HG02763 (cell line): ENCODE data around the gene CAPN5.
A peak's percentile ranks its signal among the peaks of the same experiment; 100 is the strongest.
"Not testable (repeated sequence)": the region's sequence is repeated elsewhere in the genome, so short reads cannot be mapped to it uniquely, and the experiment has no call there.

Experiments used
- ATAC-seq: cut with Tn5 transposase; IDR thresholded peaks from one replicate; pipeline ENCODE4 v1.9.1; 2021; ENCODE audit warnings: mild to moderate bottlenecking, moderate library complexity; ENCODE audit not compliant: unreplicated experiment

Gene CAPN5

DNA sequence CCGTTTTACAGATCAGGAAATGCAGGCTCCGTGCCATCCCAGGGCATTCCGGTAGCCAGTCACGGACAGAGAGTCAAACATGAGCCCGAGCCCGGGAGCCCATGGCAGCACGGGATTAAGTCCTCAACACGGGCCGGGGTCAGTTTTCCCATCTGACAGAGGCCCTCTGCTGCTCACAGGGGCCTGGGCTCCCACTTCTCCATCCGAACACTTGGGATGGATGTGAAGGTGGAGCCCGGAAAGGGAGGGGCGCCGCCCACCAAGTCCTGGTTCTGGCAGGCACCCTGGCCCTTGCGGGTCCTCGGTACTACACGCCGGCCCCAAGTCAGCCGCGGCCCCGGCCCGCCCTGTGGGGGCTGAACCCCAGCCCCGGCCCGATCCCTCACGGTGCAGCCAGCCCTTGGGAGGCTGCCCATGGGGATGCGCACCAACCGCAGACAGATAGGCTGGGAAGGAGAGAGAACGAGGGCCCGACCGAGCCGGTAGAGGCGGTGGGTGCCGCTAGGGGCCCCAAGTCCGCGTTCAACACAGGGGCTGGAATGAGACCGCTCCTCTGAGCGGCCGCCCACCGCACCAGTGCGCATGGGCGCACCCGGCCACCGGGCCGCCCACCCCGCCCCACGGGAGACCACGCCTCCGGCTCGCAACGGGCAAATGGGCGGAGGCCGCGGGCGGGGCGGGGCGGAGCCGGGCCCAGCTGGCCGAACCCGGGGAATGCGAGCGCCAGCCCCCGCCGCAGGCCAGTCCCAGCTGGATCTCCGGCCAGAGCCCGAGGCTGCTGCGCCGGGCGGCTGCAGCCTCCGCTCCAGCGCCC is at the start of gene CAPN5:
TSS of gene CAPN5 (plus strand) at position 743 of the 814 bp plus-strand sequence. CDS start 17,916 bp downstream, outside the sequence.
- ATAC-seq = peak; percentile 79

DNA sequence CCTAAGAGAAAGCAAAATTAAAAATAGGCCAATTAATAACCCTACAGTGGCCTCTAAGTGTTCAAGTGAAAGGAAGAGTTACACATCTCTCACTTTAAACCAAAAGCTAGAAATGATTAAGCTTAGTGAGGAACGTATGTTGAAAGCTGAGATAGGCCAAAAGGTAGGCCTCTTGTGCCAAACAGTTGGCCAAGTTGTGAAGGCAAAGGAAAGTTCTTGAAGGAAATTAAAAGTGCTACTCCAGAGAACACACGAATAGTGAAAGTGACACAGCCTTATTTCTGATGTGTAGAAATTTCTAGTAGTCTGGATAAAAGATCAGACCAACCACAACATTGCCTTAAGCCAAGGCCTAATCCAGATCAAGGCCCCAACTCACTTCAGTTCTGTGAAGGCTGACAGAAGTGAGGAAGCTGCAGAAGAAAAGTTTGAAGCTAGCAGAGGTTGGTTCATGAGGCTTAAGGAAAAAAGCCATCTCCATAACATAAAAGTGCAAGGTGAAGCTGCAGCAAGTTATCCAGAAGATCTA is 48.3 kb upstream of the CAPN5 start:
- ATAC-seq = not testable (repeated sequence)

DNA sequence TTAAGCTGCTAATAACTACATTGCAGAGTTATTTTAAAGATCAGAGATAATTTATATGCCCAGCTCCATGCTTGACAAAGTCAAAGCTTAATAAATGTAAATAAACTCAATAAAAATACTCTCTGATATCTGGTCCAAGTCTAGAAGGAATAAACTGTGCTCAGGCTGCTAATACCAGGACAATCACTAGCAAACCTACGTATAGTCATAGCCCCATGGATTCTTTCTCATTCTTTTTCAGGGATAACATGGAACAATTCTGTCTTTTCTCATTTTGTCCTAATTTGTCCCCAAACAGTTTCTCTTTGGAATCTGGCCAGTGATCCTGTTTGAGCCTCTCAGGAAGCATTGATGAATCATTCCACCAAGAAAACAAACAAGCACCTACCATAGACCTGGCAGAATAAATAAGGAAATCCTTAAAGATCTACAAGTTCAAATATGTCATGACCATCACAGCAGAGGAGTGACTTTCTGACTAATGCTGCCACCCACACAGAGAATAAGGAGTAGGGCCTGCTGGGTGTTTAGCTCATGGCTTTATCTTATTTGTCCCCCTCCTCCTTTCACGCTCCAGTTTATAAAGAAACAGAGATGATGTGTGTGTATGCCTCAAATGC is 46.7 kb upstream of the CAPN5 start:
- ATAC-seq = no peak

DNA sequence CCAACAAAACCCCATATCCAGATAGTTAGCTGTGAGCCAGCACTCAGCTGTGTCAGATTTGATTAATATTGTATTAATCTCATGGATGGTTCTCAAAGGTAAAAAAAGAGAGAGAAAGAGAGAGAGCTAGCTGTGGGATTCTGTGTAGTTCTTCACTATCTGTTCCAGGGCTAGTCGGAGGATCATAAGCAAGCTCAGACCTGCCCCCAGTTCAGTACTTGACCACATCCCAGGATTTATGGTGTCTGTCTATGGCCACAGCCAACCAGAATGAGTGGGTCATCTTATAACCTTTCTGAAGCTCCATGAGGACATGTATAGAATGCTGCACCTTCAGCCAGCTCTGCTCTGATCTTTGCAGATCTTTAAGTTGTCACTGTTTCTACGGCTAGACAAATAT is 46.0 kb upstream of the CAPN5 start:
- no peak for ATAC-seq

DNA sequence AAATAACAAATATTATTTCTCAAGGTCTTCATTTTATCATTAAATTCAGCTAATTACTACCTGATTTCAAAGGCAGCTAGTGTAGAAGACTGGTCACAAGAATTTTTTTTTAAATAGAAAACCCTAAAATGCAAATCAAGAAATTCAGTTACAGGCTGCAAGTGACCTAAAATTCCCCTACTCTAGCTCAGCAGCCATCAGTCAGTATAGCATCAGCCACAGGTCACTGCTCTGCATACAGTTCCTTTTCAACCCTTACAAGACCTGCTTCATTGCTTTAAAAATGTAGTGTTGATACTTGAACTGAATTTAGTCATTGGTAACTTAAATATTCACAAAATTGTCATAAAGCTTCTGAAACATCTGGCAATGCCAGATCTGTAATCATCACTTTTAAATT is 42.0 kb upstream of the CAPN5 start:
- no peak for ATAC-seq

DNA sequence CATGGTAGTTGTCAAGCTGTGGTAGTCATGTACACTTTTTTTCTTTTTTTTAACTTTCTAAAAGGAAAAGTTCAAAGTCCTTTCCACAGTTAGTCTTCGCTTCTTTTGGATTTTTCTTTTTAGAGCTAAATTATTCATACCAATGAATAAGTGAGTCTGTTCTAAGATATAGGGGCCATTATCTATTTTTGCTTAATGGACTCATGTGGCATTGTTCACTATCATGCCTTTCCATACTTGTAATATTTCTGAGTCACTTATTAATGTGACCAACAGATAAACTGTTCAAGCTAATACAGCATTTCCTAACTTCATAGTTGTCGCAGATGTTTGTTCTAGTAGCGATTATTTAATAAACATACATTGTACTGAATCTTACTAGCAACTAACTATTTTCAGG is 40.5 kb upstream of the CAPN5 start:
- no peak for ATAC-seq

DNA sequence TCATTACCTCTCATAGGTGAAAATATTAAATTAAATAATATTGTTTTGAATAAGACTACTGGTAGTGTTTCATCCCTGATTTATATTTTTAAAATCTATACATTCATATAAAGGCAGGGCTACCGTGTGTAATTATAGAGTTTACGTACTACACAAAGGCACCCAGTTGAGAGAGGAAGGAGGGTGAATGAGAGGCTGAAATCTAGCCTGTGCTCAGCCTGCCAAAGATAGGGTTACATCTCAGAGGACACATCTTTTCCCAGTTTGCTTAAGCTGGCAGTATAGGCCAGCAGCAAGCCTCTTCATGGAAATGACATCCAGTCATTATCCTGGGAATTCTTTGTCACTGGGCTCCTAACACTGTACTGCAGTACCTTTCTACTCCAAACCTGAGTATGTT is 40.0 kb upstream of the CAPN5 start:
- no peak for ATAC-seq

DNA sequence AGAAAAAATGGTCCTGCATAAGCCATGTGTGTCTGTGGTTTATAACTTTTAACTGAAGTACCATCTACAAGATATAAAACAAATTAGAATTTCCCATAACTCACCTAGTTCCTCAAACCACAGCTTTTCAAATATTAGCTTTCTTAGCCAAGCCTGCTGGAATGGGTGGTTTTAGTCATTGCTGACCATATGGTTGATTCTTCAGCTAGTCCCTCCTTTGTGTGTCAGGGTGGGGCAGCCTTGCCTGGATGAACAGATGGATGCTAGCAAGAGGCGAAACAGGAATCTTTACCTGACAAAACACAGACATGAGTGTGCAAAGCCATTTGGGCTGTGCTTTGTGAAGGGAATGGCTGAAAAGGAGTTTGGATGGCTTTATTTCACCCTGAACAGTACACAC is 39.5 kb upstream of the CAPN5 start:
- ATAC-seq = no peak

DNA sequence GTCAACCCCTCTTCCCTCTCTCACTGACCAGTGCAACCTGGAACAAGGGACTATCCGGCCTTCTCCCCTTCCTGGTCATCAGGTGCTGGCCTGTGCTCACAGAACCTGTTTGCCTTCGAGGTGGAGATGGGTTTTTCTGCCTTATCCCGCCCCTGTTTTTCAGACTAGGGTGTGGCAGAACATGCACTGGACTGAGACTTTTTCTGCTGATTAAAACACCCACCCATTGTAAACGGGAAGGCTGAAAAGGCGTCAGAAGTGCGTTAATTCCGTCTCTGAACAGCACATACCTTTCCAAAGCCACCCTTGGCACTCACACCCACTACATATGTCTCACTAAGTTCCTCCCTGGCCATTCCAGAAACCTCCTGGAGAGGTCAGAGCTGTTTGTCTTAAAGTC is 36.9 kb upstream of the CAPN5 start:
- no peak for ATAC-seq

DNA sequence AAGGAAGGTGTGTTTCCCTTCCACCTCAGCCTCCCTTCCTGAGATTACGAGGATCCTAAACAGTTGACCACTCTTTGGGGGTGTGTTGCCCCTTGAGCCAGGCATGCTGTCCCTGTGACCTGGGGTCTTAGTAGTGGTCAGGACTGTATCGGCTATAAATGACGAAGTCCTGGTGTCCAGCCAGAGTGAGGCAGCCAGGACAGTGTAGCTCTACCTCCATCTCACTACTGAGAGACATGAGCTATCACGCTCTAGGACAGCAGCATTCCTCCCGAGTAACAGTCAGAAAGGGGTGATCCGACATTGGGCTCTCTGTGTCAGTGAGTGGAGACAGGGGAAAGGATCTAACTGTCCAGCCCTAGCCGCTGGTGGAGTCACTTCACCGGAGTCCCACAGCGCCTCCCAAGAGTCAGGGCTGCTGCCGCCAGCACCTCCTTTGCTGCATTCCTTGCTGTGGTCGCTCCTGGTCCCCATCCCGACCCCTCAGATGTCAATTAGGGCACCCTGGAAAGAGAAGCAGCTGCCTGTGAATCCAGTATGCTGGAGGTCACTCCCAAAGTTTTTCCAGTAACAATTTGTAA is 35.8 kb upstream of the CAPN5 start:
- no peak for ATAC-seq

DNA sequence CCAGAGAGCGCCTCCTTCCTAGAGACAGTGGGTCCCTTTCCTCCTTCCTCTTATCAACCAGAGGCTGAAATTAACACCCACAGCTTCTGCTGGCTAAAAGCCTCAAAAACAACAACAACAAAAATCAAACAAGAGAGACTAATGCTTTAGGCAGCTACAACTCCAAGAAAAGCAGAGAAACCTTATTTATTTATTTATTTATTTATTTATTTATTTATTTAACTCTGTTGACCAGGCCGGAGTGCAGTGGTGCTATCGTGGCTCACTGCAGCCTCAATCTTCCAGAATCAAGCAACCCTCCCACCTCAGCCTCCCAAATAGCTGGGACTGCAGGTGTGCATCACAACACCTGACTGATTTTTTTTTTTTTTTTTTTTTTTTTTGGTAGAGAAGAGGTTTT is 35.2 kb upstream of the CAPN5 start:
- no peak for ATAC-seq

DNA sequence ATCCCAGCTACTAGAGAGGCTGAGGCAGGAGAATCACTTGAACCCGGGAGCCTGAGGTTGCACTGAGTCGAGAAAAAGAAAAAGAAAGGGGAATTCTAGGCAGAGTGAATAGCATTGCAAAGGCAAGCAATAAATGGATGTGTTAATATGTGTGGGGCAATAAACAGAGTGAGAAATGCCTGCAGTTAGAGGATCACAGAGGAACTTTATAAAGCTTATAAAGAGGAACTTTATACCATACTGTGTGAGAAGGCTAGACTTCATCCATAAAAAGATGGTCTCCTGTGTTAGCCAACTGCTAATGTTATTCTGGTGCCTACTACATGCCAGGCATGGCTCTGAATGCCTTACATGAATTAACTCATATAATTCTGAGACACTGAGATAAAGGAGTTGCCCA is 31.7 kb upstream of the CAPN5 start:
- no peak for ATAC-seq

DNA sequence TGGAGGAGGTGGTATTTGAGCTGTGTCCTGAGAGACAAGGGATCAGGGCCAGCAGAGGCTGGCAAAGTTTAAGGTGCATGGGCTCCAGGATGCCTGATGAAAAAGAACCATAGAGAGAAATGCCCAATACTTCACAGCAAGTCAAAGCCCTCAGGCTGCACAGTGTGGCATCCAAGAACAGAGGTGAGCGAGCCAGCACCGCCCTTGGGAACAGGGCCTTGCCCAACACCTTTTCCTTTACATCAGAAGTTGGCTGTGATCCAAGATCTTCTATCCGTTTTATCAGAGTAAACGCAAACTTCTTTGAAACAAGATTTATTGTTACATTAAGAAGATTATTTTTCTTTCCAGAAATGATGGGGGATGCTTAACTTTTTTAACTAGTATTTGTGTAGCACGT is 31.2 kb upstream of the CAPN5 start:
- ATAC-seq = no peak

DNA sequence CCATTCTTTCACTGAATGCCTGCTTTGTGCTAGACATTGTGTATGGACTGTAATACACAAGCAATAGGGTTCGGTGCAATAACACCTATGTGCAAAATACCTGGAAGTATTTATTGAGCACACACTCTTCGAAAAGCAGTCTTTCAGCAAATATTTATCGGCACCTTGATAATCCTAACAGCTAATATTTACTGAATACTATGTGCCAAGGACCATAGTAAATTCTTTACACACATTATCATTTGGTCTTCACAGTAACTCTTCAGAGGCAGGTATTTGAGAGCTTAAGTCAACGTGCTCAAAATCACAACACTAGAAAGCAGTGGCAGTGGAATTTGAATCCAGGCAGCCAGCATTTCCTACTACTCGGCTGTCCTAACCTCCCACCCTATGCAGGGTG is 30.4 kb upstream of the CAPN5 start:
- no peak for ATAC-seq

DNA sequence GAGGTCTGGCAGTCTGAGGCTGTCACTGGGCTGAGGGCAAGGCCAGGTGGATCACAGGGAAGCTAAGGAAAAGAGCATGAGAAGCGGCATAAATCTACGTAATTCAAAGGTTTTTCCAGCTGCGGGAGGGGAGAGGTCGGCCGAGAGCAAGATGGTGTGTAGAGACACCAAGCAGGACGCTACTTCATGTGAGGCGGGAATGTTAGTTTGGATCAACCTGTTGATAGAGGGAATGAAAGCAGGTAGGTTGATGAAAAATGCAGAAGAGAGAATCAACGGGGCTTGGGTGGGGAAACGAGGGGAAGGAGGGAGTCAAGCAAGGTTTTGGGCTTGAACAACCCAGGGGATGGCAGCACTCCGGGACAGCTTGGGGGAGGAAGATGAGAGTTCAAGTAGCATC is 29.7 kb upstream of the CAPN5 start:
- no peak for ATAC-seq

DNA sequence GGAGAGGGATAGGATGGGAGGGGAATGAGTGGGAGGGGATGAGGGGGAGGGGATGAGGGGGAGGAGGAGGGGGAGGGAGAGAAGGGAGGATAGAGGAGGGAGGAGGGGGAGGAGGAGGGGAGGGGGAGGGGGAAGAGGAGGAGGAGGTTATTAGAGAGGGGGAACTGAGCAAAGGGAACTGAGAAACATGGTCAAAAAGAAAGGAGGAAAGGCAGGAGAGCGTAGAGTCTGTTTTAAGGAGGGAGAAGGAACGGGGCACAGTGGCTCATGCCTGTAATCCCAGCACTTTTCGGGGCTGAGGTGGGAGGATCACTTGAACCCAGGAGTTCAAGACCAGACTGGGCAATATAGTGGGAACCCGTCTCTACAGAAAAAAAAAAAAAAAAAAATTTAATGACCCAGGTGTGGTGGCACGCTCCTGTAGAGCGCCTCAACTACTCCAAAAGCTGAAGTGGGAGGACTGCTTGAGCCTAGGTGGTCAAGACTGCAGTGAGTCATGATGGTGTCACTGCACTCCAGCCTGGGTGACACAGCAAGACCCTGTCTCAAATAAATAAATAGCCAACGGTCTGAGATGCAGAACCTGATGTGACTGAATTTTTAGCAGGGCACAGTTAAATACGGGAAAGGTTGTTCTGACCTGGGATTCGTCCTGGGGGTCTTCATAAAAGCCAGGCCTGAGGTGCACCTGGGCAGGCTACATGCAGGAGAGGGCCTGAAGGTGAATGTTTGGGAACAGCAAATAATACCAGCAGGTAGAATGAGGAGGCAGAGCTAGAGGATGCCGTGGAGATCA is 28.5 kb upstream of the CAPN5 start:
- no peak for ATAC-seq

DNA sequence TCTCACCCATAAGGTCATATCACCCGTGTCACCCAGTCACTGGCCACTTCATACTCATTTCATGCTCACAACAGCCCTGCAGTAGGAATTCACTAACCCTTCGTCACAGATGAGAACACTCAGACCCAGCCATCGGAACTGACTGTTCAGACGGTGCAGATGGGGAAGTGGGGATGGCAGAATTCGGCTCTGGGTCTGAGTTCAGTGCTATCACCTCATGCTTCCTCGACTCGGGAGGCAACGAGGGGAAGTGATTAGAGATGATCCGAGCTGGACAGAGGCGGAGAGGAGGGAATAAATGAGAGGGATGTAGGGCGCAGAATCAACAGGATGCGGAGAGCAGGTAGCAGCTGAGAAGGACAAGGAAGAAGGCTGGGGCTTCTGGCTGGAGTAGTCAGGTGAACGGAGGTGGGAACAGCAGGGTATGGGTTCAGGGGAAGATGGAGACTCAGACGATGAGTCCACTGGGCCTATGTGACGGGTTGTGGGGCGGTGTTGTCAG is 27.9 kb upstream of the CAPN5 start:
- no peak for ATAC-seq

DNA sequence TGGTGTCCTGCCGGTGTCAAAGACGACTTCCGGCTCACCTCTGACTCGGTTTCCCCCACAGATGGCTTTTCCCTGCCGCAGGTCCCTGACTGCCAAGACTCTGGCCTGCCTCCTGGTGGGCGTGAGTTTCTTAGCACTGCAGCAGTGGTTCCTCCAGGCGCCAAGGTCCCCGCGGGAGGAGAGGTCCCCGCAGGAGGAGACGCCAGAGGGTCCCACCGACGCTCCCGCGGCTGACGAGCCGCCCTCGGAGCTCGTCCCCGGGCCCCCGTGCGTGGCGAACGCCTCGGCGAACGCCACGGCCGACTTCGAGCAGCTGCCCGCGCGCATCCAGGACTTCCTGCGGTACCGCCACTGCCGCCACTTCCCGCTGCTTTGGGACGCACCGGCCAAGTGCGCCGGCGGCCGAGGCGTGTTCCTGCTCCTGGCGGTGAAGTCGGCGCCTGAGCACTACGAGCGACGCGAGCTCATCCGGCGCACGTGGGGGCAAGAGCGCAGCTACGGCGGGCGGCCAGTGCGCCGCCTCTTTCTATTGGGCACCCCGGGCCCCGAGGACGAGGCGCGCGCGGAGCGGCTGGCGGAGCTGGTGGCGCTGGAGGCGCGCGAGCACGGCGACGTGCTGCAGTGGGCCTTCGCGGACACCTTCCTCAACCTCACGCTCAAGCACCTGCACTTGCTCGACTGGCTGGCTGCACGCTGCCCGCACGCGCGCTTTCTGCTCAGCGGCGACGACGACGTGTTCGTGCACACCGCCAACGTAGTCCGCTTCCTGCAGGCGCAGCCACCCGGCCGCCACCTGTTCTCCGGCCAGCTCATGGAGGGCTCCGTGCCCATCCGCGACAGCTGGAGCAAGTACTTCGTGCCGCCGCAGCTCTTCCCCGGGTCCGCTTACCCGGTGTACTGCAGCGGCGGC is 27.0 kb upstream of the CAPN5 start:
- no peak for ATAC-seq

DNA sequence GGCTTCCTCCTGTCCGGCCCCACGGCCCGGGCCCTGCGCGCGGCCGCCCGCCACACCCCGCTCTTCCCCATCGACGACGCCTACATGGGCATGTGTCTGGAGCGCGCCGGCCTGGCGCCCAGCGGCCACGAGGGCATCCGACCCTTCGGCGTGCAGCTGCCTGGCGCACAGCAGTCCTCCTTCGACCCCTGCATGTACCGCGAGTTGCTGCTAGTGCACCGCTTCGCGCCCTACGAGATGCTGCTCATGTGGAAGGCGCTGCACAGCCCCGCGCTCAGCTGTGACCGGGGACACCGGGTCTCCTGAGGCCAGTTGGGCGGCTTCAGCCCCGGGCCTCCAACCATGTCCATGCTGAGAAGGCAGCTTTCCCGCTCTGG is 26.4 kb upstream of the CAPN5 start:
- ATAC-seq = no peak

DNA sequence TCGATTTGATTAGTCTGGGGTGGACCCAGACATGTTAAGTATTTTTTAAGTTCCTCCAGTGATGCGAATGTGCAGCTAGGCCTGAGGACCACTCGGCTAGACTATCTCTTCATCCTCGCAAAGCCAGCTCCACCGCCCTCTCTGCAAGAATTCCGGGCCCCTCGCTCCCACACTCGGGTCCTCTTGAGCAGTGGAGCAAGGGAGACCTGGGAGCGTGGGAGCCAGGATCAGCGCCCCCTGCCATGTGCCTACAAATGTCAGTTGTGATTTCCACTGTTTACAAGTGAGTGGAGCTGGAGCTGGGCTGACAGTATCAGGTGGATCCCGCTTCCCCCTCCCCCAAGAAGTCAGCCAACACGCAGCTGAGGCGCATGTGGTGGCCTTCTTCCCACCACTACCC is 25.9 kb upstream of the CAPN5 start:
- ATAC-seq = no peak
